Measurements from ENCODE around the gene SNAP25. TPM values are rescaled to one million over a fixed set of nuclear protein-coding genes. Genes with fewer than 3 reads are reported as not detected.

Gene SNAP25
- total and polyA plus RNA-seq, 2 donors = 0.42 to 2.0 TPM

DNA sequence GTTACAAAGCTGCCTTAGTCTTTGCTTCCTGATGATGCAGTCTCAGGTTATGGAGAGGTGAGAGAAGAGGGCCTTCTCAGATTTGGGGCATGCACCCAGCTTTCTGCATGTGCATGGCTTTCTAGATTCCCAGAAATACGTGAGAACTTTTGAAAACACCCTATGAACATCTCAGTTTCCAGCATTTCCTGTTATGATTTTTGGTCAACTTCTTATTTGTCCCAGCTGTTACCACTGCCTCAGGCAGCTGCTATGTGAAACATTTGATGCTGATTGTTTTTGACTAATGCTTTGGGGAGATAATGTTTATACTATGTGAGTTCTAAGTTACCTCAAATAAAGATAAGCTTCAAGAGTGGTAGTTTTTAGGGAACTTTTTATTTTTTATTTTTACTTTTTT is 9.5 kb upstream of the SNAP25 start:
- H3K4me1 ChIP-seq (ENCODE audit: control insufficient read depth in 2 of 2, insufficient read depth in 2 of 2, low read length in 2 of 2) = no peaks in the 10 kb centered on the region
- no peaks in the 10 kb centered on the region for H3K36me3 ChIP-seq (ENCODE audit: control insufficient read depth in 2 of 2, insufficient read depth in 2 of 2, low read length in 1 of 2)
- H3K4me3 ChIP-seq (ENCODE audit: low read length in 2 of 2) = no peak overlapping the region
- DNase-seq (ENCODE audit: low read depth in 6 of 9, low spot score in 9 of 9) = no peak
- 82% methylated on average over 1 of the region's 1 CpG for WGBS
- H3K27me3 ChIP-seq (ENCODE audit: control insufficient read depth in 2 of 2, insufficient read depth in 1 of 2, low read length in 1 of 2) = no peaks in the 10 kb centered on the region
- no peak overlapping the region for H3K27ac ChIP-seq (ENCODE audit: low read depth in 1 of 2, low read length in 1 of 2)
- no peaks in the 10 kb centered on the region for H3K9me3 ChIP-seq (ENCODE audit: control insufficient read depth in 2 of 2, insufficient read depth in 1 of 2, low read length in 1 of 2)

DNA sequence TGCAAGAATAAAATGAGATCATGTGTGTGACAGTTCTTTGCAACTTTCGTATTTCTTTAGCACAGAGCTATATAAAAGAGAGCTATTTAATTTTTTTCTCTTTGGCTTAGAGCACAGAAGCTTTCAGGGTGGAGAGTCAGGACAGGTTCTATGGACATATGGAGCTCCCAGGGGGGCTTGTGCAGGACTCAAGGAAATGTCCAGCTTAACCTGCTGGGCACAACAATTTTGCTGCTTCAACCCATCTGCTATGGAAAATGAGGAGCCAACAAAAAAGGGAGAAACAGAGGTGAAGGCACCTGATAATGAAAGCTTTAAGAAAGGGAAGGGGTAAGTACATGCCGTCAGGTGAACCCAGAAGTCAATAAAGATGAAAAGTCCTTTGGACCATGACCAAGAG is 5.1 kb upstream of the SNAP25 start:
- H3K27me3 ChIP-seq (ENCODE audit: control insufficient read depth in 2 of 2, insufficient read depth in 1 of 2, low read length in 1 of 2) = peaks cover 14 to 25% of the 10 kb centered on the region in 2 donors
- no peak for DNase-seq (ENCODE audit: low read depth in 6 of 9, low spot score in 9 of 9)
- no peaks in the 10 kb centered on the region for H3K36me3 ChIP-seq (ENCODE audit: control insufficient read depth in 2 of 2, insufficient read depth in 2 of 2, low read length in 1 of 2)
- 94% methylated on average over 2 of the region's 2 CpGs for WGBS
- H3K27ac ChIP-seq (ENCODE audit: low read depth in 1 of 2, low read length in 1 of 2) = no peak overlapping the region
- H3K9me3 ChIP-seq (ENCODE audit: control insufficient read depth in 2 of 2, insufficient read depth in 1 of 2, low read length in 1 of 2) = no peaks in the 10 kb centered on the region
- H3K4me1 ChIP-seq (ENCODE audit: control insufficient read depth in 2 of 2, insufficient read depth in 2 of 2, low read length in 2 of 2) = no peaks in the 10 kb centered on the region
- H3K4me3 ChIP-seq (ENCODE audit: low read length in 2 of 2) = no peak overlapping the region

DNA sequence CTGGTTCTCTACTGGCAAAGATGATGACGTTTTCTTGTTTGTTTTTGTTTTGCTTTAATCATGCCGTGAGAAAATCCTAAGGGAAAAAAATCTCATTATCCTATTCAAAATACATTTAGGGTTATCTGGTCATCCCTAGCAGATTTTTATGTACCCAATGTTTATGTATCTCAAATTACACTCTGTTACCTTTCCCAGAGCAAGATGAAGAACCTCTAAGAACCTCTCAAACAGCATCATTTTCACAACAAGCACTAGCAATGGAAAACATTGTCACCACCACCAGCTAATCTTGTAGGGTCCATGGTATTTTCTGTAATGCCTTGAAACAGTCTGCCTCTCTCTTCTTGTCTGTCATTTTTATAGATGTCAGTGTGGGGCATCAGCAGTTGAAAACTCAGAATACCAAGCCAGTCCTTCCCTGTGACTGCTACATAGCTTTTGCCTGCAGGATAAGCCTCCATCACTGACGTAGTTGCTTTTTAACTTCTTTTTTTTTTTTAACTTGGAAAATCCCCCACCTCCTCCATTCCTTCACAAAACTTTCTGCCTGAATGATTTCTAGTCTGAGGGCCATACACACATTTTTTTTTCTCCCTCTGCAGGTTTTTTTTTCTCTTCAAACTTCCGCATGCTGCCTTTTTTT is 2.4 kb upstream of the SNAP25 start:
- Histone ChIP-seq H3K4me3 (ENCODE audit: low read length in 2 of 2) (no peak overlapping the region), H3K27ac (ENCODE audit: low read depth in 1 of 2, low read length in 1 of 2) (no peak overlapping the region), H3K36me3 (ENCODE audit: control insufficient read depth in 2 of 2, insufficient read depth in 2 of 2, low read length in 1 of 2) (no peaks in the 10 kb centered on the region), H3K9me3 (ENCODE audit: control insufficient read depth in 2 of 2, insufficient read depth in 1 of 2, low read length in 1 of 2) (no peaks in the 10 kb centered on the region), H3K27me3 (ENCODE audit: control insufficient read depth in 2 of 2, insufficient read depth in 1 of 2, low read length in 1 of 2) (peaks cover 22 to 36% of the 10 kb centered on the region in 2 donors), H3K4me1 (ENCODE audit: control insufficient read depth in 2 of 2, insufficient read depth in 2 of 2, low read length in 2 of 2) (peaks cover 0 to 5% of the 10 kb centered on the region in 2 donors)
- DNase-seq (ENCODE audit: low read depth in 6 of 9, low spot score in 9 of 9) = no peak
- 68% methylated on average over 4 of the region's 4 CpGs for WGBS

DNA sequence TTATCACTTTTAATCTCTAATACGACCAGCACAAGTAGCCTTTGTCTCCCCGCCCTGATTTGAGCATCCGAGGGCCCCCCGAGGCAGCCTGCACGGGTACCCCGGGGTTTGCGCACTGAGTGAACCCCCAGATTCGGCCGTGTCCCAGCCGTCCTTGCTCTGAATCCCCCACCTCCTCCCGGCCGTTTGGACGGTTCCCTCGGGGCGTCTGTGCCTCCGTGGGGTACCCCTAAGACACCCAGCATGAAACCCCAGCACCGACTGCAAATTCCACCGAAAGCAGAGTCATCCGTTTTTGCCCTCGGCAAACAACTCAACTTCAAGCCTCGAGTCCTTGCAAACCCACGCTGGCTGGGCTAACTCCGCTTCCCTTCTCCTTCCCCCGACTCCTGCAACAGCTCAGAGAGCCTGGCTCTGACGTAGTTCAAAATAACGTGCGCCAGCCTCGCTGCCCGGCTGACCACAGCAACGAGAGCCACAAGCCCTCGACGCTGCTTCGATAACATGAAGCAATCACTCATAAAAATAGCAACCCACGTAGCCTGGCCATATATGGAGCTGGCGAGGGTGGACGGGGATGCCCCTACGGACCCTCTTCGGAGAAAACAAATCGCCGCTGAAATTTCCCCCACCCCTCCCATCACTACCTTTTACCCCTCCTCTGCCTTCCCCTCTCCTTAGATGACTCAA is 764 bp upstream of the SNAP25 start:
- Histone ChIP-seq H3K27me3 (ENCODE audit: control insufficient read depth in 2 of 2, insufficient read depth in 1 of 2, low read length in 1 of 2) (peaks cover 22 to 36% of the 10 kb centered on the region in 2 donors), H3K4me1 (ENCODE audit: control insufficient read depth in 2 of 2, insufficient read depth in 2 of 2, low read length in 2 of 2) (peaks cover 0 to 5% of the 10 kb centered on the region in 2 donors), H3K9me3 (ENCODE audit: control insufficient read depth in 2 of 2, insufficient read depth in 1 of 2, low read length in 1 of 2) (no peaks in the 10 kb centered on the region), H3K4me3 (ENCODE audit: low read length in 2 of 2) (no peak overlapping the region), H3K36me3 (ENCODE audit: control insufficient read depth in 2 of 2, insufficient read depth in 2 of 2, low read length in 1 of 2) (no peaks in the 10 kb centered on the region), H3K27ac (ENCODE audit: low read depth in 1 of 2, low read length in 1 of 2) (no peak overlapping the region)
- WGBS = 4% methylated on average over 40 of the region's 40 CpGs
- DNase-seq (ENCODE audit: low read depth in 6 of 9, low spot score in 9 of 9) = no peak

DNA sequence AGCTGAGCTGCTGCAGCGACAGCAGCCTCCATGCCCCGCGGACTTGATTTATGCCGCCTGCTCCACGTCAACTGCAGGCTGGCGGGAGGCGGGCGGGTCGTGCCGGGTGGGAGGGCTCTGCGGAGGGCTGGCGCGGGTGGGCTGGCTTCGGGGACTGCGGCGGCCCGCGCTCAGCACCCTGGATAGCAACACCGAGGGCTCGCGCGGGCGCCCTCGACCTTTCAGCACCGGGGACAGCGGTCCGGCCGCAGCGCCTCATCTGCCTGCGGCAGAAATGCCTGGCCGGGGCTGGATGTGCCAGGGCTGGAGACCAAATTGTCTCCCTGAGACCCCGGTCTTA is 792 bp downstream of the SNAP25 start:
- no peak overlapping the region for H3K4me3 ChIP-seq (ENCODE audit: low read length in 2 of 2)
- no peaks in the 10 kb centered on the region for H3K36me3 ChIP-seq (ENCODE audit: control insufficient read depth in 2 of 2, insufficient read depth in 2 of 2, low read length in 1 of 2)
- peaks cover 22 to 36% of the 10 kb centered on the region in 2 donors for H3K27me3 ChIP-seq (ENCODE audit: control insufficient read depth in 2 of 2, insufficient read depth in 1 of 2, low read length in 1 of 2)
- peaks cover 0 to 5% of the 10 kb centered on the region in 2 donors for H3K4me1 ChIP-seq (ENCODE audit: control insufficient read depth in 2 of 2, insufficient read depth in 2 of 2, low read length in 2 of 2)
- under 1% methylated on average over 32 of the region's 32 CpGs for WGBS
- no peaks in the 10 kb centered on the region for H3K9me3 ChIP-seq (ENCODE audit: control insufficient read depth in 2 of 2, insufficient read depth in 1 of 2, low read length in 1 of 2)
- DNase-seq (ENCODE audit: low read depth in 6 of 9, low spot score in 9 of 9) = peak; percentile 18 to 82 (median 55)
- no peak overlapping the region for H3K27ac ChIP-seq (ENCODE audit: low read depth in 1 of 2, low read length in 1 of 2)

DNA sequence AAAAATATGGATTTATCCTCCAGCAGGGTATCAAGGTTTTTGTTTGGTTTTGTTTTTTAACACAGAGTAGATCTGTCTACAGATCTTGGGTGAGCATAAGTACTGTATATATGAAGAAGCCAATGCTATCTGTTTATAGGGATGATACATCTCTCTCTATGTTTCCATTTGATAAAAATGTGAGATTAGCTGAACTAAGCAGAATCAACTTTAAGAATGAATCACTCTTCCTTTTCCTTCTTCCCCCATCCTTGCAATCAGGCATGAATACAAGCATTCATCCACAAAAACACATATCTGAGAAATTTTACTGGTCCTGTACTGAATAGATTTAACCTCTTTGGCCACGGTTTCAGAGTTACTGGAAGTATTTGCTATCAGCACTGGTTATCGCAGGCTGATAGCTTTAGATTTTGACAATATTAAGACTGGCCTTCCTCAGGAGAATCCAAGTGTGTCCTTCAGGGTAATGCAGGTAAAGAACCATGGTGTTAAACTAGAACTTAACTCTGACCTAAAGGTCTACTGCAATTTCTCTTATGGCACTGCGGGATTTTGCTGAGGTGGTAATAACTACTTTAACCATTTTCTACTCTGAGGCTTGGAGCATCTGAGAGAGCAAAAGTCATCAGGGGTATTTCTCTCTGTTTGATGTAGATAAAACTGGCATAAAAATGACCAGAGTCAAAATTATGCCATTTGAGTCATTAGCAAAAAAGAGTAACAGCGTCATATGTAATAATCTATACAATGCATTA is 1.5 kb downstream of the SNAP25 start:
- WGBS = 93% methylated on average over 4 of the region's 4 CpGs
- no peak overlapping the region for H3K27ac ChIP-seq (ENCODE audit: low read depth in 1 of 2, low read length in 1 of 2)
- H3K27me3 ChIP-seq (ENCODE audit: control insufficient read depth in 2 of 2, insufficient read depth in 1 of 2, low read length in 1 of 2) = peaks cover 22 to 36% of the 10 kb centered on the region in 2 donors
- no peak overlapping the region for H3K4me3 ChIP-seq (ENCODE audit: low read length in 2 of 2)
- no peaks in the 10 kb centered on the region for H3K9me3 ChIP-seq (ENCODE audit: control insufficient read depth in 2 of 2, insufficient read depth in 1 of 2, low read length in 1 of 2)
- peaks cover 0 to 5% of the 10 kb centered on the region in 2 donors for H3K4me1 ChIP-seq (ENCODE audit: control insufficient read depth in 2 of 2, insufficient read depth in 2 of 2, low read length in 2 of 2)
- no peaks in the 10 kb centered on the region for H3K36me3 ChIP-seq (ENCODE audit: control insufficient read depth in 2 of 2, insufficient read depth in 2 of 2, low read length in 1 of 2)
- DNase-seq (ENCODE audit: low read depth in 6 of 9, low spot score in 9 of 9) = no peak

DNA sequence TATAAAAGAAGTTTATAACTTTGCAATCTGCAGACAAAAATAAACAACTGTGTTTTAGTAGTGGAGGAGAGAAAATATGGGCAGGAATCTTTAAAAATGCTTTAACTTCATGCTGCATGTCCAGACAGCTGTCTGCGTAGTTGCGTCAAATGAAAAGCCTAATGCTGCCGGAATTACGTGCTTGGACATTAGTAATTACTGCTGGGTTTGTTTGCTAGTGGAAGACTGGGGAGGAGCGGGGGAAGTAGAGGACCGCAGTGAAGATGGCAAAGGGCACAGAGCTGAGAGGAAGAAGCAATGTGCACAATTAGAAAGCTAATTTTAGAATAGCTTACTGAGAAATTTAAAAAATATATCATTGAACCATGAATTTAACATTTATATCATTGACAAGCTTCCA is 2.4 kb downstream of the SNAP25 start:
- peaks cover 22 to 34% of the 10 kb centered on the region in 2 donors for H3K27me3 ChIP-seq (ENCODE audit: control insufficient read depth in 2 of 2, insufficient read depth in 1 of 2, low read length in 1 of 2)
- H3K36me3 ChIP-seq (ENCODE audit: control insufficient read depth in 2 of 2, insufficient read depth in 2 of 2, low read length in 1 of 2) = no peaks in the 10 kb centered on the region
- peaks cover 0 to 5% of the 10 kb centered on the region in 2 donors for H3K4me1 ChIP-seq (ENCODE audit: control insufficient read depth in 2 of 2, insufficient read depth in 2 of 2, low read length in 2 of 2)
- H3K4me3 ChIP-seq (ENCODE audit: low read length in 2 of 2) = no peak overlapping the region
- DNase-seq (ENCODE audit: low read depth in 6 of 9, low spot score in 9 of 9) = no peak
- H3K27ac ChIP-seq (ENCODE audit: low read depth in 1 of 2, low read length in 1 of 2) = no peak overlapping the region
- 97% methylated on average over 6 of the region's 6 CpGs for WGBS
- no peaks in the 10 kb centered on the region for H3K9me3 ChIP-seq (ENCODE audit: control insufficient read depth in 2 of 2, insufficient read depth in 1 of 2, low read length in 1 of 2)

DNA sequence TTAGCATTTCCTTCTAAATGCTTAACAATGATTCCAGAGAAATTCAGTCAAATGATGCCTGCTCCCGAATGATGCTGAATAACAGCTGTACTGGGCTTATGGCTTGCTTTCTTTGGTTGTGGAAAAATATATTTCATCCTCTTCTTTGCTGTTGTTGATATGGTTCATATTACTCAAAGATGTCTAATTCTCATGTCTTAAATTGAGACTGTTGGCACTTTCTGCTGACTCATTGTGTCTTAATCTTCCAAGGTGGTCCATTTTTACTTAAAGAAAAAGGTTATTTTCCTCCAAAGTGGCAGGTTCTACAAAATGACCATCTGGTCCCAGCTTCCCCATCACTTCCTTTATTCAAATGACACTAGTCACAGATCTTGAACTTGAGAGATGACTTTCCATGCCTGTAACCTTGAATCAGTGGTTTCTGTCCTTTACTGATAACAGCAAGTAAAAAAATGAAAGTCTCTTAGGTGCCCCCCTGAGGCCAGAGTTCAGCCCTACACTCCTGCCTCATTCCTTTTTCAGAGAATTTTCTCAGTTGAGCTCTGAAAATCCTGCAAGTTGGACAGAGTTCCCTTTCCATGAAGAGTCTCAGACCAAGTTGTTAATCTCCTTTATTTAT is 6.9 kb downstream of the SNAP25 start:
- 69% methylated on average over 1 of the region's 1 CpG for WGBS
- Histone ChIP-seq H3K36me3 (ENCODE audit: control insufficient read depth in 2 of 2, insufficient read depth in 2 of 2, low read length in 1 of 2) (no peaks in the 10 kb centered on the region), H3K27ac (ENCODE audit: low read depth in 1 of 2, low read length in 1 of 2) (no peak overlapping the region), H3K9me3 (ENCODE audit: control insufficient read depth in 2 of 2, insufficient read depth in 1 of 2, low read length in 1 of 2) (no peaks in the 10 kb centered on the region), H3K4me3 (ENCODE audit: low read length in 2 of 2) (no peak overlapping the region), H3K27me3 (ENCODE audit: control insufficient read depth in 2 of 2, insufficient read depth in 1 of 2, low read length in 1 of 2) (no peaks in the 10 kb centered on the region), H3K4me1 (ENCODE audit: control insufficient read depth in 2 of 2, insufficient read depth in 2 of 2, low read length in 2 of 2) (no peaks in the 10 kb centered on the region)
- DNase-seq (ENCODE audit: low read depth in 6 of 9, low spot score in 9 of 9) = no peak

DNA sequence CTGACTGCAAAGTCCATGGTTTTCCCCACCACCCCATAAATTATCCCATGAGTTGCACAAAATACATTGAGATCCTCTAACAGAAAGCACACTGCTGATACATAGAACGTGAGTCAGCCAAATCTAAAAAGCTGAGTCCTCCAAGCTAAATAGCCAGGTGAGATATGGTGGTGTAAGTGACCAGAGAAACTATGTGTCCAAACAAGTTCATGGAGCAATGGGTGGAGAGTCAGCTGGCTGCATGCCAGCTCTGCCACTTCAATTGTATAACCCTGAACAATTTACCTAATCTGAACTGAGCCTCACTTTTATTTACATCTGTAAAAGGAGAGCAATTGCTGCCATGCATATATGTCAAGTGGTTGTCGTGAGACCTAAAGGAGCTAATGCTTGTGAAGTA is 9.7 kb downstream of the SNAP25 start:
- 88% methylated on average over 2 of the region's 2 CpGs for WGBS
- DNase-seq (ENCODE audit: low read depth in 6 of 9, low spot score in 9 of 9) = no peak
- no peaks in the 10 kb centered on the region for H3K27me3 ChIP-seq (ENCODE audit: control insufficient read depth in 2 of 2, insufficient read depth in 1 of 2, low read length in 1 of 2)
- H3K27ac ChIP-seq (ENCODE audit: low read depth in 1 of 2, low read length in 1 of 2) = no peak overlapping the region
- H3K4me3 ChIP-seq (ENCODE audit: low read length in 2 of 2) = no peak overlapping the region
- no peaks in the 10 kb centered on the region for H3K4me1 ChIP-seq (ENCODE audit: control insufficient read depth in 2 of 2, insufficient read depth in 2 of 2, low read length in 2 of 2)
- no peaks in the 10 kb centered on the region for H3K9me3 ChIP-seq (ENCODE audit: control insufficient read depth in 2 of 2, insufficient read depth in 1 of 2, low read length in 1 of 2)
- no peaks in the 10 kb centered on the region for H3K36me3 ChIP-seq (ENCODE audit: control insufficient read depth in 2 of 2, insufficient read depth in 2 of 2, low read length in 1 of 2)
